Measurements from ENCODE around the gene APC. TPM values are rescaled to one million over a fixed set of nuclear protein-coding genes. Genes with fewer than 3 reads are reported as not detected.
"Not testable (repeated sequence)": the region's sequence is repeated elsewhere in the genome, so short reads cannot be mapped to it uniquely, and the experiment has no call there.

APC gene
- total RNA-seq, 2 donors from 2014 or later, result 58.6 to 83.7 TPM

DNA sequence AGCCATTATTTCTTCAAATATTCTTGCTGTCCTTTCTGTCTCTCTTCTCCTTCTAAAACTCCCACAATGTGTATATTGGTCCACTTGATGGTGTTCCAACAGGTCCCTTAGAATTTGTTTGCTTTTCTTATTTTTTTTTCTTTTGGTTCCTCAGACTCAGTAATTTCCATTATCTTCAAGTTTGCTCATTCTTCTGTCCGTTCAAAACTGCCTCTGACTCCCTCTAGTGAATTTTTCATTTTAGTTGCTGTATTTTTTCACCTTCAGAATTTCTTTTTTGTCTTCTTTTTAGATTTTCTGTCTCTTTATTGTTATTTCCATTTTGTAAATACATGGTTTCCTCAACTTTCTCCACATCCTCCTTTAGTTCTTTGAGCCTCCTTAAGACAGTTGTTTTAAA is 117.0 kb downstream of the APC start:
- ATAC-seq (ENCODE audit: insufficient number of reproducible peaks, low FRiP score, low read depth), result no peak
- no peaks in the 10 kb centered on the region for H3K36me3 ChIP-seq
- TF ChIP-seq, protein P1, sequence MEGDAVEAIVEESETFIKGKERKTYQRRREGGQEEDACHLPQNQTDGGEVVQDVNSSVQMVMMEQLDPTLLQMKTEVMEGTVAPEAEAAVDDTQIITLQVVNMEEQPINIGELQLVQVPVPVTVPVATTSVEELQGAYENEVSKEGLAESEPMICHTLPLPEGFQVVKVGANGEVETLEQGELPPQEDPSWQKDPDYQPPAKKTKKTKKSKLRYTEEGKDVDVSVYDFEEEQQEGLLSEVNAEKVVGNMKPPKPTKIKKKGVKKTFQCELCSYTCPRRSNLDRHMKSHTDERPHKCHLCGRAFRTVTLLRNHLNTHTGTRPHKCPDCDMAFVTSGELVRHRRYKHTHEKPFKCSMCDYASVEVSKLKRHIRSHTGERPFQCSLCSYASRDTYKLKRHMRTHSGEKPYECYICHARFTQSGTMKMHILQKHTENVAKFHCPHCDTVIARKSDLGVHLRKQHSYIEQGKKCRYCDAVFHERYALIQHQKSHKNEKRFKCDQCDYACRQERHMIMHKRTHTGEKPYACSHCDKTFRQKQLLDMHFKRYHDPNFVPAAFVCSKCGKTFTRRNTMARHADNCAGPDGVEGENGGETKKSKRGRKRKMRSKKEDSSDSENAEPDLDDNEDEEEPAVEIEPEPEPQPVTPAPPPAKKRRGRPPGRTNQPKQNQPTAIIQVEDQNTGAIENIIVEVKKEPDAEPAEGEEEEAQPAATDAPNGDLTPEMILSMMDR (IDR thresholded peaks at IDR 0.05), result no peak
- no peak overlapping the region for H3K4me3 ChIP-seq
- H3K4me1 ChIP-seq (ENCODE audit: control insufficient read depth in 1 of 2, low read depth in 2 of 2), result no peaks in the 10 kb centered on the region
- H3K9me3 ChIP-seq, result no peaks in the 10 kb centered on the region
- H3K27ac ChIP-seq, result no peak overlapping the region
- no peaks in the 10 kb centered on the region for H3K27me3 ChIP-seq (replicated peaks; ENCODE audit: insufficient read depth)
- no peak for DNase-seq (ENCODE audit: low spot score)

DNA sequence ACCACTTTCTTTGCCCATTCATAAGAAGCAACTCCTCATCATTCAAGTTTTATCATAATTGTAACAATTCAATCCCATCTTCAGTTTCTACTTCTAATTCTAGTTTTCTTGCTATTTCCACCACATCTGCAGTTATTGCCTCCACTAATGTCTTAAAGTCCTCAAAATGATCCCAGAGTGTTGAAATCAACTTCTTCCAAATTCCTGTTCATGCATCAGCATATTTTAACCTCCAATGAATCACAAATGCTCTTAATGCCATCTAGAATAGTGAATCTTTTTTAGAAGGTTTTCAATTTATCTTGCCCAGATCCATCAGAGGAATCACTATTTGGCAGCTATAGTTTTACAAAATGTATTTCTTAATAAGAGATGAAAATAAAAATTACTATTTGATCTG is 120.2 kb downstream of the APC start:
- TF ChIP-seq, protein P1 (IDR thresholded peaks at IDR 0.05), result no peak
- no peaks in the 10 kb centered on the region for H3K27me3 ChIP-seq (replicated peaks; ENCODE audit: insufficient read depth)
- peaks cover 7 to 14% of the 10 kb centered on the region in 2 donors for H3K4me1 ChIP-seq (ENCODE audit: control insufficient read depth in 1 of 2, low read depth in 2 of 2)
- DNase-seq (ENCODE audit: low spot score), result no peak
- ATAC-seq (ENCODE audit: insufficient number of reproducible peaks, low FRiP score, low read depth), result no peak
- no peak overlapping the region for H3K27ac ChIP-seq
- H3K9me3 ChIP-seq, result no peaks in the 10 kb centered on the region
- no peaks in the 10 kb centered on the region for H3K36me3 ChIP-seq
- H3K4me3 ChIP-seq, result no peak overlapping the region

DNA sequence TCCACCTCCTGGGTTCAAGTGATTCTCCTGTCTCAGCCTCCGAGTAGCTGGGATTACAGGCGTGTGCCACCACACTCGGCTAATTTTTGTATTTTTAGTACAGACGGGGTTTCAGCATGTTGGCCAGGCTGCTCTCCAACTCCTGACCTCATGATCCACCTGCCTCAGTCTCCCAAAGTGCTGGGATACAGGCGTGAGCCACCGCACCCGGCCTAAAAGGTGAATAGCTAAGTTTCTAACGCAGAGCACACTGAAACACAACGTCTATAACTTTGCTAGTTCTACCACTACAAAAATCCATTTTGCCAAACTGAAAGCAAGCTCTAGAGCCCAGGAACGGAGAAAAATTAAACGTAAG is 122.9 kb downstream of the APC start:
- peak overlapping the region; percentile 69 to 71 for H3K27ac ChIP-seq
- not testable (repeated sequence) for H3K27me3 ChIP-seq (replicated peaks; ENCODE audit: insufficient read depth); DNase-seq (ENCODE audit: low spot score); ATAC-seq (ENCODE audit: insufficient number of reproducible peaks, low FRiP score, low read depth); H3K36me3 ChIP-seq; H3K9me3 ChIP-seq
- peaks cover 16 to 26% of the 10 kb centered on the region in 2 donors for H3K4me1 ChIP-seq (ENCODE audit: control insufficient read depth in 1 of 2, low read depth in 2 of 2)
- H3K4me3 ChIP-seq, result peak overlapping the region; percentile 88

DNA sequence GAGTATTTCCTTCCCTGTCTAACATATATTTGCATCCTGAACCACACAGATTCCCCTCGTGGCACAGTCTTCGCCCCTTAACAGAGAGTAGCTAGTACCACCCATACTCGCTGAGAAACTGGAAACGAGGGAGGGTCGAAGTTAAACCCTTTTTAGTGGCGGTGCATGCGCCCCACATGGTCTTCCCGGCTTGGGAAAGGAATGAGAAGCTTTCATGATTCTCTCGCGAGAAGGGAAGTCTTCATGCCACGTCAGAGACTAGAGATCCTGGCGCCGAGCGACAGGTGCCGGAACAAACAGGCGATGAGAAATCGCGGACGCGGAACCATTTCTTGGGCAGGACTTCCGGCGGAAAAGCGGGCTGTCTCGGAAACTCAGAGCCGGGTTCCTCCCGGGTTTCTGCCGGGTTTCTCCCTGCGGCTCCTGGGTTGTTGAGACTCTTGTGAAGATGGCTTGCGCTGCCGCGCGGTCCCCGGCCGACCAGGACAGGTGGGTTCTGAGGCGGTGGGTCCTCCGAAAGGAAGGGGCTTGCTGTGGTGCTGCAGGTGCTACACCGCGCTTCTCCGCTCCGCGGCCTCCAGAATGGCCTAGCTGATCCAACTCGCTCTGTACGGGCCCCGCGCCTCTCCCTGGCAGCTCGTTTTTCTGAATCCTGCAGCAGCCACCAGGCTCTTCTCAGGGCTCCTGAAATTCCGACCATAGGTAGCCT is 123.4 kb downstream of the APC start, which contains the start of gene SRP19:
TSS of gene SRP19 (plus strand) at position 359 of the 709 bp plus-strand sequence. CDS start at position 449, 90 bp downstream.
- H3K9me3 ChIP-seq, result no peaks in the 10 kb centered on the region
- TF ChIP-seq, protein P1 (IDR thresholded peaks at IDR 0.05), result no peak
- peak within 1 kb of the TSS; percentile 88 for H3K4me3 ChIP-seq
- H3K36me3 ChIP-seq, result peaks cover 7% of the 10 kb centered on the region
- H3K4me1 ChIP-seq (ENCODE audit: control insufficient read depth in 1 of 2, low read depth in 2 of 2), result peaks cover 16 to 26% of the 10 kb centered on the region in 2 donors
- ATAC-seq (ENCODE audit: insufficient number of reproducible peaks, low FRiP score, low read depth) (peak; percentile 95), DNase-seq (ENCODE audit: low spot score) (peak; percentile 80)
- H3K27me3 ChIP-seq (replicated peaks; ENCODE audit: insufficient read depth), result no peaks in the 10 kb centered on the region
- H3K27ac ChIP-seq, result peak within 1 kb of the TSS; percentile 71 to 77

DNA sequence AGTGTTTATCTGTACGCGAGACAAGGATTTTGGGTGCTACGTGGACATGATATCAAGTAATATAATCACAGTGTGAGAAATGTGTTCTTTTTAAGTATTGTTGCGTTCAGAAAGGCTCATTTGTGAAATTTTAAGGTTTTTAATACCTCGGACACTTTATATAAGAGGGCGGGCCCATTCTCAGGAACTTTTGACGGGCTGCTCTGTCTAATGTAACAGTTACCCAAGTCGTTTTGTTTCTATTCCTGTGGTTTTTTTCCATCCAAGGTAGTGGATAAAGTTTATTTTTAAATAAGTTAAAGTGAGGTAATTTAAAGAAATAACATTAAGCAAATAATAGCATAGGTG is 123.9 kb downstream of the APC start:
- Histone ChIP-seq H3K27me3 (replicated peaks; ENCODE audit: insufficient read depth) (no peaks in the 10 kb centered on the region), H3K36me3 (peaks cover 9% of the 10 kb centered on the region), H3K27ac (peak overlapping the region; percentile 71 to 77), H3K9me3 (no peaks in the 10 kb centered on the region), H3K4me3 (peak overlapping the region; percentile 88), H3K4me1 (ENCODE audit: control insufficient read depth in 1 of 2, low read depth in 2 of 2) (peaks cover 16 to 26% of the 10 kb centered on the region in 2 donors)
- DNase-seq (ENCODE audit: low spot score) (no peak), ATAC-seq (ENCODE audit: insufficient number of reproducible peaks, low FRiP score, low read depth) (no peak)
- TF ChIP-seq, protein P1 (IDR thresholded peaks at IDR 0.05), result no peak

DNA sequence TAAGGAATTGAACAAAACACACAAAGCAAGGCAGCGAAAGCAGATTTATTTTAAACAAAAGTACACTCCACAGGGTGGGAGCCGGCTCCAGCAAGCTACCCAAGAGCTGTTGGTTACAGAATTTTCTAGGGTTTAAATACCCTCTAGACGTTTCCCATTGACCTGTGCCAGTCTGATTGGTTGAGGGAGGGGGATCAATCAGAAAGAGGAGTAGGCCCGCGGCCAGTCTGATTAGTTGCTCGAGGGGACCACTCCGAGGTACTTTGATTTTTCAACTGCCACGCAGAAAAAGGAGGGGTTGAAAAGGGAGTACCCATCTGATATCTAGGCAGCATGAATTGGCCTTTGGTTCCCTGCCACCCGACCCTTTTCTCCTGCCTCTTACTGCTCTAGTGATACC is 124.4 kb downstream of the APC start:
- no peak for DNase-seq (ENCODE audit: low spot score)
- no peaks in the 10 kb centered on the region for H3K9me3 ChIP-seq
- peaks cover 16 to 26% of the 10 kb centered on the region in 2 donors for H3K4me1 ChIP-seq (ENCODE audit: control insufficient read depth in 1 of 2, low read depth in 2 of 2)
- H3K27ac ChIP-seq, result peak overlapping the region; percentile 71 to 77
- H3K27me3 ChIP-seq (replicated peaks; ENCODE audit: insufficient read depth), result no peaks in the 10 kb centered on the region
- ATAC-seq (ENCODE audit: insufficient number of reproducible peaks, low FRiP score, low read depth), result no peak
- peak overlapping the region; percentile 88 for H3K4me3 ChIP-seq
- peaks cover 11% of the 10 kb centered on the region for H3K36me3 ChIP-seq
- TF ChIP-seq, protein P1 (IDR thresholded peaks at IDR 0.05), result no peak
